IMR-90 (cell line): ENCODE data around the gene IGF2BP3. TPM values are rescaled to one million over a fixed set of nuclear protein-coding genes. Genes with fewer than 3 reads are reported as not detected.

Experiments
- ATAC-seq: fragments of 200-7000 bp; cut with Tn5 transposase; 2 replicates; pipeline ENCODE4 v1.9.1; 2020; ENCODE audit warnings: low read depth, mild to moderate bottlenecking, moderate library complexity
- BruUV-seq: library from RNA; stranded (reverse); fragments of 400-500 nt; replicated peaks from 2 replicates; lab custom pipeline; 2021; lab: Mats Ljungman, UMichigan
- CTCF ChIA-PET: fragments of 300-600 bp; formaldehyde crosslinking; extraction: SDS; loops from one replicate; lab custom pipeline; 2021; ENCODE audit warnings: antibody characterized with exemption; lab: Yijun Ruan, JAX
- POLR2A ChIA-PET: fragments of 300-600 bp; sonication (Branson Sonifier 250); formaldehyde crosslinking; loops from one replicate; lab custom pipeline; 2022; ENCODE audit warnings: antibody characterized with exemption; ENCODE audit not compliant: unreplicated experiment; lab: Charles Lee
- DNase-seq: peaks from one replicate; pipeline ENCODE4 v3.0.0; 2013
- H2AFZ ChIP-seq: replicated peaks from 2 replicates; pipeline ENCODE3; 2013; ENCODE audit warnings: low read length, mild to moderate bottlenecking; ENCODE audit not compliant: poor library complexity
- H2AK5ac ChIP-seq: 2 replicates; pipeline ENCODE4 v1.6.1; 2013; ENCODE audit warnings: low read depth, low read length, inconsistent platforms
- H2AK9ac ChIP-seq: replicated peaks from 2 replicates; pipeline ENCODE3; 2013; ENCODE audit warnings: mild to moderate bottlenecking, low read depth, low read length, moderate library complexity; ENCODE audit not compliant: poor library complexity
- H2BK120ac ChIP-seq: 2 replicates; pipeline ENCODE4 v1.6.1; 2013; ENCODE audit warnings: low read depth, low read length, inconsistent platforms
- H2BK15ac ChIP-seq: 3 replicates; pipeline ENCODE4 v1.6.1; 2013; ENCODE audit warnings: low read depth, low read length, inconsistent platforms
- H2BK20ac ChIP-seq: 2 replicates; pipeline ENCODE4 v1.6.1; 2013; ENCODE audit warnings: low read depth, mild to moderate bottlenecking, inconsistent platforms, low read length, moderate library complexity
- H2BK5ac ChIP-seq: 2 replicates; pipeline ENCODE4 v1.6.1; 2013; ENCODE audit warnings: mild to moderate bottlenecking, low read depth, low read length, inconsistent platforms; ENCODE audit not compliant: poor library complexity, severe bottlenecking
- H3K14ac ChIP-seq: replicated peaks from 2 replicates; pipeline ENCODE4 v1.6.1; 2013; ENCODE audit warnings: low read depth, low read length, inconsistent platforms
- H3K18ac ChIP-seq: 2 replicates; pipeline ENCODE4 v1.6.1; 2013; ENCODE audit warnings: low read depth, low read length, control low read depth
- H3K23ac ChIP-seq: 2 replicates; pipeline ENCODE4 v1.6.1; 2013; ENCODE audit warnings: low read depth, low read length, inconsistent platforms
- H3K27ac ChIP-seq: 2 replicates; pipeline ENCODE4 v1.5.1; 2013; ENCODE audit warnings: mild to moderate bottlenecking, control low read depth, low read length; ENCODE audit not compliant: insufficient read depth
- H3K27me3 ChIP-seq: 2 replicates; pipeline ENCODE4 v1.6.1; 2013; ENCODE audit warnings: low read length; ENCODE audit not compliant: control insufficient read depth, insufficient read depth
- H3K36me3 ChIP-seq: 2 replicates; pipeline ENCODE4 v1.6.1; 2013; ENCODE audit warnings: low read length, mixed read lengths; ENCODE audit not compliant: control insufficient read depth, insufficient read depth
- H3K4ac ChIP-seq: 2 replicates; pipeline ENCODE4 v1.6.1; 2013; ENCODE audit warnings: low read depth, low read length, inconsistent platforms
- H3K4me1 ChIP-seq: 2 replicates; pipeline ENCODE4 v1.6.1; 2013; ENCODE audit warnings: low read length, mixed read lengths; ENCODE audit not compliant: control insufficient read depth, insufficient read depth
- H3K4me2 ChIP-seq: 2 replicates; pipeline ENCODE4 v1.6.1; 2013; ENCODE audit warnings: low read depth, mild to moderate bottlenecking, control low read depth, low read length, moderate library complexity
- H3K4me3 ChIP-seq: 2 replicates; pipeline ENCODE4 v1.5.1; 2013; ENCODE audit warnings: low read depth, mild to moderate bottlenecking, control low read depth, low read length, moderate library complexity; ENCODE audit not compliant: insufficient read depth
- H3K56ac ChIP-seq: 2 replicates; pipeline ENCODE4 v1.6.1; 2013; ENCODE audit warnings: low read length, inconsistent platforms; ENCODE audit not compliant: insufficient read depth; ENCODE audit errors: extremely low read depth
- H3K79me1 ChIP-seq, 2 experiments: 2 replicates each; pipeline ENCODE4 v1.6.1; 2013; ENCODE audit warnings: low read length in 2 of 2, inconsistent platforms in 1 of 2, low read depth in 1 of 2
- H3K9ac ChIP-seq: 2 replicates; pipeline ENCODE4 v1.6.1; 2013; ENCODE audit warnings: low read depth, low read length, control low read depth
- H3K9me1 ChIP-seq: 2 replicates; pipeline ENCODE4 v1.6.1; 2013; ENCODE audit warnings: low read length, inconsistent platforms; ENCODE audit not compliant: insufficient read depth
- H3K9me3 ChIP-seq: 2 replicates; pipeline ENCODE4 v1.6.1; 2013; ENCODE audit warnings: low read length; ENCODE audit not compliant: control insufficient read depth, insufficient read depth
- H4K20me1 ChIP-seq: 2 replicates; pipeline ENCODE4 v1.6.1; 2013; ENCODE audit warnings: low read length, inconsistent platforms; ENCODE audit not compliant: insufficient read depth
- H4K5ac ChIP-seq: 2 replicates; pipeline ENCODE4 v1.6.1; 2013; ENCODE audit warnings: mild to moderate bottlenecking, low read depth, low read length, control low read depth
- H4K8ac ChIP-seq, 2 experiments: 2 replicates each; pipeline ENCODE4 v1.6.1; 2013; ENCODE audit warnings: low read depth in 2 of 2, low read length in 2 of 2, control low read depth in 1 of 2, inconsistent platforms in 1 of 2
- H4K91ac ChIP-seq: 2 replicates; pipeline ENCODE4 v1.6.1; 2013; ENCODE audit warnings: low read depth, low read length, inconsistent platforms; ENCODE audit not compliant: insufficient read depth
- BHLHE40 ChIP-seq: fragments of 150-350 bp; IDR thresholded peaks from 2 replicates; pipeline ENCODE4 v1.6.1; 2016; ENCODE audit warnings: mild to moderate bottlenecking, low read depth, low read length
- CEBPB ChIP-seq: IDR thresholded peaks from 2 replicates; pipeline ENCODE4 v1.6.1; 2012; ENCODE audit warnings: low read depth, low read length, improper control_type of control experiment
- CHD1 ChIP-seq: IDR thresholded peaks from 2 replicates; pipeline ENCODE4 v1.6.1; 2012; ENCODE audit warnings: low read depth, low read length, improper control_type of control experiment
- CTCF ChIP-seq: conservative IDR thresholded peaks from 2 replicates; pipeline ENCODE4 v1.5.1; 2012; ENCODE audit warnings: mild to moderate bottlenecking, low read depth, low read length, improper control_type of control experiment
- ELK1 ChIP-seq: fragments of 150-350 bp; IDR thresholded peaks from 2 replicates; pipeline ENCODE4 v1.6.1; 2016; ENCODE audit warnings: low read depth, mild to moderate bottlenecking, low read length, moderate library complexity, borderline replicate concordance
- FOS ChIP-seq: fragments of 150-350 bp; IDR thresholded peaks from 2 replicates; pipeline ENCODE4 v1.6.1; 2016; ENCODE audit warnings: low read depth, low read length
- MAFK ChIP-seq: IDR thresholded peaks from 2 replicates; pipeline ENCODE4 v1.6.1; 2012; ENCODE audit warnings: low read depth, low read length, improper control_type of control experiment
- MAZ ChIP-seq: IDR thresholded peaks from 2 replicates; pipeline ENCODE4 v1.6.1; 2012; ENCODE audit warnings: low read depth, mild to moderate bottlenecking, low read length, improper control_type of control experiment, moderate library complexity, borderline replicate concordance
- MXI1 ChIP-seq: IDR thresholded peaks from 2 replicates; pipeline ENCODE4 v1.6.1; 2012; ENCODE audit warnings: low read depth, mild to moderate bottlenecking, low read length, moderate library complexity, borderline replicate concordance
- NFE2L2 ChIP-seq: fragments of 150-350 bp; IDR thresholded peaks from 2 replicates; pipeline ENCODE4 v1.6.1; 2016; ENCODE audit warnings: low read depth, mild to moderate bottlenecking, low read length
- POLR2A ChIP-seq: IDR thresholded peaks from 2 replicates; pipeline ENCODE4 v1.6.1; 2012; ENCODE audit warnings: mild to moderate bottlenecking, low read depth, low read length
- RAD21 ChIP-seq: IDR thresholded peaks from 2 replicates; pipeline ENCODE4 v1.6.1; 2012; ENCODE audit warnings: low read length, improper control_type of control experiment
- RCOR1 ChIP-seq: IDR thresholded peaks from 2 replicates; pipeline ENCODE4 v1.6.1; 2012; ENCODE audit warnings: mild to moderate bottlenecking, low read length, improper control_type of control experiment; ENCODE audit not compliant: insufficient replicate concordance
- USF2 ChIP-seq: fragments of 150-350 bp; IDR thresholded peaks from 2 replicates; pipeline ENCODE4 v1.6.1; 2017; ENCODE audit warnings: mild to moderate bottlenecking, antibody characterized with exemption, low read length, low read depth
- WGBS, 2 experiments: methylation state at CpG; one replicate each; pipeline versions ENCODE4 v1.1.5 to v1.1.7; 2013; ENCODE audit warnings: missing lambda C conversion rate in 2 of 2; ENCODE audit not compliant: insufficient read length in 1 of 2; ENCODE audit errors: extremely low coverage in 2 of 2; 5-methylcytosine and 5-hydroxymethylcytosine counted together
- dilution Hi-C: fragments of 300-500 bp; cut with HindIII; formaldehyde crosslinking; loops from one replicate; pipeline ENCODE4 v1.14.3; 2018; ENCODE audit warnings: low sequenced_read_pairs; ENCODE audit not compliant: unreplicated experiment
- in situ Hi-C: fragments of 300-500 bp; cut with MboI; formaldehyde crosslinking; loops from 3 replicates; pipeline ENCODE4 v1.14.3; 2019; ENCODE audit warnings: low sequenced_read_pairs, inconsistent platforms, mixed read lengths
- intact Hi-C: fragments of 100-400 bp; cut with micrococcal nuclease; formaldehyde crosslinking; loops from 2 replicates; pipeline ENCODE4 v1.10.0; 2022
- polyA plus RNA-seq, 3 experiments: library from polyadenylated mRNA; depleted of rRNA; stranded (reverse); fragments of >200 nt; gene quantifications; 2 replicates each; pipeline ENCODE4 v1.2.3, GENCODE V29; 2012; ENCODE audit warnings: low replicate concordance in 1 of 3
- total RNA-seq: library from RNA; depleted of rRNA; stranded (reverse); fragments of >200 nt; gene quantifications from 2 replicates; pipeline ENCODE4 v1.2.3, GENCODE V29; 2012

The IGF2BP3 gene
- total and polyA plus RNA-seq, 2 of the 4 experiments (the other 2 are of a cell fraction), result 50.9 to 59.3 TPM

DNA sequence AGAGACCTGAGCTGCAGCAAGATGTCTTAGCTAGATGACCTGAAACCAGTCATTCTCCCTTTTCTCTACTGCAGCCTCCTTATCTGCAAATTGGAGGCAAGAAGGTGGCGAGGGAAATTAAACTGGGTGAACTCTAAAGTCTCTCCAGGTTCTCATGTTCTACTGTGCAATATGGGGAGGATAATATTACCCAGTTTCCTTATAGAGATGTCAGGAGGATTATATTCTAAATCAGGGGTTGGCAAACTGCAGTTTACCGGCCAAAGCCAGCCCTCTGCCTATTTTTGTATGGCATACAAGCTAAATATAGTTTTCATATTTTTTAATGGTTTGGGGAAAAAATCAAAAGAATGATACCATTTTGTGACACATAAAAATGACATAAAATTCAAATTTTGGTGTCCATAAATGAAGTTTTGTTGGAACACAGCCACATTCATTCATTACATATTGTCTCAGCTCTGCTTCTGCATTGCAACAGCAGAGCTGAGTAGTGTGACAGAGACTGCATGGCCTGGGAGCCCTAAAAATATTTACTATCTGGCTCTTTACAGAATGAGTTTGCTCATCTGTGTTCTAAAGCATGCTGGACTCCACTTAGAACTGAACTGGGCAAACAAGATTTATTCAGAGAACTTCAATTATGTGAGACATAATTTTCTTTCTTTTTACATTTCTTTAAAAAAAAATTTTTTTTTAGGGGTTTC lies 190.3 kb downstream of the IGF2BP3 start:
- Histone ChIP-seq H3K9ac (no peak overlapping the region), H2BK120ac (no peak overlapping the region), H2AK5ac (no peak overlapping the region), H3K27me3 (no peaks in the 10 kb centered on the region), H3K4me2 (no peak overlapping the region), H3K56ac (no peak overlapping the region), H3K9me3 (no peaks in the 10 kb centered on the region), H4K5ac (no peak overlapping the region), H3K27ac (no peak overlapping the region), H3K4me1 (no peaks in the 10 kb centered on the region), H3K79me1 (no peaks in the 10 kb centered on the region), H2AFZ (no peak overlapping the region), H4K20me1 (no peaks in the 10 kb centered on the region), H4K91ac (no peak overlapping the region), H3K4me3 (no peak overlapping the region), H2AK9ac (no peak overlapping the region), H3K18ac (no peak overlapping the region), H3K9me1 (no peaks in the 10 kb centered on the region), H2BK15ac (no peak overlapping the region), H3K23ac (peak overlapping the region; percentile 78; the same call in 1 of the 2 replicates), H3K4ac (no peak overlapping the region), H3K36me3 (no peaks in the 10 kb centered on the region), H4K8ac (no peak overlapping the region), H2BK20ac (no peak overlapping the region), H2BK5ac (no peak overlapping the region), H3K14ac (no peak overlapping the region)
- dilution Hi-C loops, result no loop called here
- POLR2A ChIA-PET, result interaction anchor here (0.6 kb wide), 1 partner anchor 260 kb away, joined by 6 read pairs; no protein-coding TSS in a partner anchor
- in situ Hi-C loops, result loop anchor here (10.0 kb wide), 1 partner anchor 425 kb away; no protein-coding TSS in a partner anchor
- CTCF ChIA-PET, result no interaction called here
- WGBS, 2 experiments, result 100% methylated on average over 1 of the region's 2 CpGs; no CpG with 5 or more reads in 1 of the 2 experiments
- TF ChIP-seq BHLHE40 (no peak), MXI1 (no peak), NFE2L2 (no peak), MAFK (no peak), RAD21 (no peak), CEBPB (no peak), CTCF (no peak), POLR2A (no peak), MAZ (no peak), FOS (no peak), USF2 (no peak), CHD1 (no peak), ELK1 (no peak), RCOR1 (no peak)
- no peak for ATAC-seq
- intact Hi-C loops, result loop anchor here (5.0 kb wide), 1 partner anchor 192 kb away; the partner anchor contains the start of gene IGF2BP3
- BruUV-seq, result no TSS peak
- no peak for DNase-seq
